ENCODE data around the gene NRG3.

NRG3 gene

GRCh38 chr10:82236084-82236731, 361.2 kb downstream of the NRG3 start:
- DNase-seq = no peak

DNA sequence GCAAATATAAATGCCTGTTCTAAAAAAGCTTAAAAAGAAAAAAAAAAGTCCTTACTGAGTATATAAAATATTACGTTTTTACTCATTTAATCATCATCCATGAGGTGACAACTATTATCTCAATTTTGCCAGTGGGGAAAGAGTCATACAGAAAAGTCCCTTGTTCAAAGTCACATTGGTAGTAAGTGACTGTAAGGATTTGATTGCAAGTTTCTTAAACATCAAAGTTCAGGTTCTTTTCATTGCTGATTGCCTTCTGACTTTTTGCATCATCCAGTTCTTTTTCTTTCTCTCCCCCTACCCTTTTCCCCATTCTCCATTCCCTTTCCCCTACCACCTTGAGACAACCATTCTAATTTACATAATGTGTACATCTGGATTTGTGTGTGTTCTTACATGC, 363.3 kb downstream of the NRG3 start:
- no peak for DNase-seq

DNA sequence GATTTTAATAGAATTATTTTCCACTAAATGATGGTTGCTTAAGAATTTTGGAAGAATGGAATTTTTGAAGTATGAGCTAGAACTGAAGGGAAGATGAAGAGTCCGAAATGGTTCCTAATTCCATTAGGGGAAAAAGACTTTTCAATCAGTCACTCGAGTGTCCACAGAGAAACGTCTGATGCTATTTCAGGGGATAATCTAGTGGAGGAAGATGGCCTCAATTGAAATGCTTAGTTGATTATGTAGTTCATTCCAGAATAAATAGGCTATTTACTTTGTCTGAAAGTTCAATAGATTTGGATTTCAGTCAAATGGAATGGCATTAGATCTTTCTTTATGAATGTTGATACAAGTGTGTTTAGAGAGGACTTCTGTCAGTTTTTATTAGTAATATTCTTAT, 365.4 kb downstream of the NRG3 start:
- DNase-seq = no peak

DNA sequence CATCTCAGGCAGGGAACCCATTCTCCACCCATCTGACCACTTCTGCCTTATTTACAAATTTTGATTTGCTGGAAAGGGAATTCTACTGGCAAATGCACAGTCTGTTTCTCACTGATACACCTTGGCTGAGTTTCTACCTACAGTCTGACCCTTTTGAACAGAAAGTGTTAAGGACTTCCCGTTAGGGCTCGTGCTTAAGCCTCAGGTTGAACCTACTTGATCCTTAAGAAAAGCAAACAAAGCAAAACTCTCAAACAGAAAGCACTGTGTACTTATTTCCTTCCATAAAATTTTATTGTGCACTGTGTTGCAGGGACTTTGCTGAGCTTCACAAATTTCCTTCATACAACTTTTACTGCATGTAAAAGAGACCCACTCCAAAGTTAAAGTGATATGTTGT, 367.8 kb downstream of the NRG3 start:
- DNase-seq = no peak

GRCh38 chr10:82245157-82245556, 370.2 kb downstream of the NRG3 start:
- no peak for DNase-seq

- no peak for DNase-seq
Measured at GRCh38 chr10:82245906-82246560, 371.0 kb downstream of the NRG3 start.

- no peak for DNase-seq
Measured at GRCh38 chr10:82249141-82249540, 374.1 kb downstream of the NRG3 start.

DNA sequence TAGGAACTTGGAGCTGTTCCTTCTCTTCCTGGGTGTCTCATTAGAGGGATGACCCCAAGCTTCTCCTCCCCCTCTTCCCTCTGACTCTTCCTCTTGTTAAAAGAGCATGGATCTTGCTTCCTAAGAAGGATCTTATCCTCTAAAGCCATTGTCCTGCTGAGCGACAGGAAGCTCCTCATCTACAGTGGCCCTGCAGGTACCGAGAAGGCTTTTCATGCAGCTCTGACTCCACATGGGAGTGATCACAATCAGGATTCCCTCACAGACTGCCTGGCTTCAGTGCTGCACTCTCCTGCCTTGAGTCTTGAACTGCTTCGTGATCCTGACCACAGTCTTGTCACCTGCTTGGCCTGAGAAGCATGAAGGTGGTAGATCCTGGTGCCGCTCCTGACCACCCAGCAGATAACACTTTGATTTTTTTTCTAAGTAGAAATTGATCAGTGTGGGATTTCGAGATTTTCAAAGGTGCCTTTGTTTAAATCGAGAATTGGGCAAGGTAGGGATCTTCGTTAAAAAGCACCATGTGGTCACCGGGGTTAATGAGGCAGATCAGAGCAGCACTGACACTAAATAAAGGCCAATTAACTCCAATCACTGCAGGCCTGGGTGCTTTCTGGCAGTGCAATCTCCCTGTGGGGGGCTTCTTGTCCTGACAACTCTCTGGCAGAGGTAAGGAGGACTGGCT, 376.4 kb downstream of the NRG3 start:
- no peak for DNase-seq

DNA sequence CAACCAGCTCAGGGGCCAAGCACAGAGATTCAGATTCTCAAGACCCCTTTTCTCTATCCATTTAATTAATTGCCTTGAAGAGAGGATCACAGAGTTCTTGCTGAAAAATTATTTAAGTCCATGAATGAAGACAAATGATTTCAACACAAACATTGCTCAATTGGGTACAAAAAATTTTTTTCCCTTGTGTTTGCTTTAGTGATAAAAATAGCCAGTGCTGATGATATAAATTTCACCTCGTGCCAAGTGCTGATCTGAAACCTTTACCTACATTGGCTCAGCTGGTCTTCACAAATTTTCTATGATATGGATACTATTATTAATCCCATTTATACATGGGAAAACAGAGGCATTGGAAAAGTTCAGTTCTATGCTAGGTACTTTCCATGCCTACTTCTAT, 377.1 kb downstream of the NRG3 start:
- DNase-seq = no peak

GRCh38 chr10:82254237-82254636, 379.2 kb downstream of the NRG3 start:
- DNase-seq = no peak

GRCh38 chr10:82256275-82256674, 381.3 kb downstream of the NRG3 start:
- no peak for DNase-seq

- DNase-seq = no peak
Measured at GRCh38 chr10:82266438-82266837, 391.4 kb downstream of the NRG3 start.

GRCh38 chr10:82267014-82267413, 392.0 kb downstream of the NRG3 start:
- no peak for DNase-seq

- no peak for DNase-seq
Measured at GRCh38 chr10:82267465-82267864, 392.5 kb downstream of the NRG3 start.

DNA sequence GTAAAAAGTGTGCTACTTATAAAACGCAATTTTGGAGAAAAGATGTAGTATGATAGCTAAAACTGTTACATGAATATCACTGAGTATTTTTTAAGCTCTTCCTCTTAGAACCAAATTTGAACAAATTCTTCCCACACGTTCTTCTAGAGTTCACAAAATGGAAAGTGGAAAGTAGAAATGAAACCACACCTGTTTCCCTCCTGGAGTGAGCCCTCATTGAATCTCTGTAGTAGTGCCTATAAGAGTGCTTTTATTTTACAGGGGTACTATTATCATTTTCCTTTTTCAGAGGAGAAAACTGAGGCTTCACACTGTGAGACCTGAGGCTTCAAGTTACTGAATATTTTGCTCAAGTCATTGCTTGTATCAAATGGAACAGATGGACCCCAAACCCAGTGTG, 393.0 kb downstream of the NRG3 start:
- no peak for DNase-seq

GRCh38 chr10:82277591-82277990, 402.6 kb downstream of the NRG3 start:
- no peak for DNase-seq

DNA sequence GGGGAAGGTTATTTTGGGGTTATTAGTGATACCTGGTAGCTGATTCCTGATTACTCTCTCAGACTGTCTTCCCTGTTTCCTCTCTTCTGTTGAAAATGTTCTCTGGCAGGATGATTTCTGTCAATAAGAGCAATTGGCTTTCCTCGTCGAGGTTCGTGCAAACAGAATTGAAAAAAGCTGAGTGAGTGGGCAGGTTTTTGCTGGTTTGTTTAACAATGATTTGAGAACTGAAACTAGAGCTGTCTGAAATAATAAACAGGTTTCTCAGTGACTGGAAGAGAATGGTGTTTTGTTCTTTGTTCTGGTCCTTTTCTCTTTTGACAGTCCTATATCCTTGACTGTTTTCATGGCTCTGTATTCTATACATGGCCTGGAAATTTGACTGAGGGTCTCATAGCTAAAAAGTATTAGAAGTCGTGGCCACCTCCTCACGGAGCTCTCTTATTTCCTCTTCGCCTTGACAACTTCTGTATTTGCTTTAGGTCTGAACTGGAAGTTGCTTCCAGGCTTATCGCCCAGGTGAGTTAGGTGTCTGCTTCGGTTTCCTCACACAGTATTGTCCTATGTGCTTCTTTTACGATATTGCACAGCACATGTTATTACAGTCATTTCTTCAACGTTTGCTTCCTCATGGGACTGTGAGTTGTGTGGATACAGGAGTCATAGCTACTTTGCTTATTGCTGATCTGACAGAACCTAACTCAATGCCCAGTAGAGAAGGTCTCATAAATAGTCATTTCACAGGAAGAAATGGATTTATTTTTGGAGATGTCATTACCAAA, 403.6 kb downstream of the NRG3 start:
- DNase-seq = no peak

DNA sequence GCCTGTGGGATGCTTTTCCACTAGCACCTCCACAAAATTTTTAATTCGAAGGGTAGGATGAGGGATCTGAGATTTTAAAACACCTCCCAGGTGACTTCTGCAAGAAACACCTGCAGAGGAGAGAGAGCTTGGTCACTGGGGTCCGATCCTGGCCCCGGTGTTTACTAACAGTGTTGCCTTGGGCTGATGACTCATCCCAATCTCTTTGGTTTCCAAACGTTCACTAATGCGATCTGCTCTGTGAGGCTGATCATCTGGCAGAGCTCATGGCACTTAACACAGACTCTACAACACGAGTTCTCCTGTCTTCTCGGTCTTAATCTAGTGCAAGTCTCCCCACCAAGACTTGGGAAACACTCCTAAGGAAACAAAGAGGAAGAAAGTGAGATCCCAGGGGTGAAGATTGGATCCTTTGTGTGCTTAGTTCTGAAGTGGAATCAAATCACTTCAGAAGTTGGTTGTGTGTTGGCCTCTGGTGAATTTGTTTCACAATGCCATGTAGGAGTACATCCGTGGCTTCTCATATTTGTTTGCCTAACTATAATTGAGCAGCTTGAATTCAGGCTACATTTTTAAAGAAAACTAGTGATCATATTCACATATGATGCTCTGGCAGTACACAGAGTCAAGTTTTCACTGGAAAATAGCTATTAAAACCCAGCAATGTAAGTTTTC, 407.9 kb downstream of the NRG3 start:
- no peak for DNase-seq

DNA sequence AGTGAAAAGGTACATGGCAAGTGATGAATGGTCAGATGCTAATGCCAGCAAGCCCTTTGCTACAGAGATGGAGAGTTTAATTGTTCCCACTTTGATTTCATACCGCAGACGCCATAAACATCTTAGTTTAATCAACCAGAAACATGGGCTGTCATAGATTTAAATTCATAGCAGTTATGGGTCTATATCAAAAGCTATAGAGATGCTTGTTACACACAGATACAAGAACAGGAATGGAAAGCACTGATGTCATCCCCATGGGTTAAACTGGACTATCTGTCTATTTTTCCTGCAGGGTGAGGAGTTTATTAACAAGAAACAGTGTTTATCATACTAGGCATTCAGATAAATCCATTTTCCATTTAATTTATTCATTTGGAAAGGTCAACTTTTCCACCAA, 409.2 kb downstream of the NRG3 start:
- no peak for DNase-seq

- no peak for DNase-seq
Measured at GRCh38 chr10:82288461-82288881, 413.5 kb downstream of the NRG3 start.

- DNase-seq = no peak
Measured at GRCh38 chr10:82289945-82290344, 415.0 kb downstream of the NRG3 start.

- DNase-seq = no peak
Measured at GRCh38 chr10:82294874-82295378, 419.9 kb downstream of the NRG3 start.

DNA sequence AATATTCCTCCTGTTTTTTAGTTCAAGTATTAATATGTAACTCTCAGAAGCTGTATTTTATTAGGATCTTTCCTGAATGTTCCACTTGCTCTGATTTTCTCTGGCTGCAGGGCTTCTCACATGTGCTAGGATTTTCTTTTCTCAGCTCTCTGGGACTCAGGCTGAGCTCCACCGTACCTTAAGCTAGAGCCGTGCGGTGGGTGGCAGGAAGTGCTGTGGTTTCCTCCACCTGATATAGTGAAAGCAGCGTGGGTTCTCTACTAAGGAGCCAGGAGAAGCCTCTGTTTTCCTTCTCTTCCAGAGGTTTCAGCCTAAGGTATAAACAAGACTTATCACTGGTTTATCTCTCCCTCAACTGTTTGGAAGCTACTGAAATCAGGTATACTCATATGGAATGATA, 433.6 kb downstream of the NRG3 start:
- DNase-seq = no peak
